GM21529 (cell line): ENCODE data around the gene PDE11A.
A peak's percentile ranks its signal among the peaks of the same experiment; 100 is the strongest.

Experiments used
- ATAC-seq: cut with Tn5 transposase; IDR thresholded peaks from one replicate; pipeline ENCODE4 v1.9.1; 2021; ENCODE audit not compliant: unreplicated experiment

PDE11A gene

DNA sequence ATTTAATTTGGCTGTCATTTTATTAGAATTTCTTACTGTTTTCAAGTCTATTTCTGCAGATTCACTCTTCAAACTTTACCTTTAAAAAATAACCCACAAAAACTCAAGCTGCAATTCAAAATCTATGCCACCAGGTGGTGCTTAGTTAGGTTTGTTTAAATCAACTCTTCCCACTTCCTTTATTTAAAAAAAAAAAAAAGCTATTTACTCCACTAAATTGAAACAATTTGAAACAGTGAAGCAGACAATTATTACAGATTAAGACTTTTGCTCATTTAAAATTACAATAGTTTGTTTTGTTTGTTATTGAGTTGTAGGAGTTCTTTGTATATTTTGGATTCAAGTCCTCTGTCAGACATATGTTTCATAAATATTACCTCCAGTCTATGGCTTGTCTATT is 300.0 kb downstream of the PDE11A start:
- no peak for ATAC-seq

- ATAC-seq = no peak
Observed at GRCh38 chr2:177771191-177771590, 301.4 kb downstream of the PDE11A start.

- ATAC-seq = no peak
Observed at GRCh38 chr2:177767768-177768167, 304.8 kb downstream of the PDE11A start.

DNA sequence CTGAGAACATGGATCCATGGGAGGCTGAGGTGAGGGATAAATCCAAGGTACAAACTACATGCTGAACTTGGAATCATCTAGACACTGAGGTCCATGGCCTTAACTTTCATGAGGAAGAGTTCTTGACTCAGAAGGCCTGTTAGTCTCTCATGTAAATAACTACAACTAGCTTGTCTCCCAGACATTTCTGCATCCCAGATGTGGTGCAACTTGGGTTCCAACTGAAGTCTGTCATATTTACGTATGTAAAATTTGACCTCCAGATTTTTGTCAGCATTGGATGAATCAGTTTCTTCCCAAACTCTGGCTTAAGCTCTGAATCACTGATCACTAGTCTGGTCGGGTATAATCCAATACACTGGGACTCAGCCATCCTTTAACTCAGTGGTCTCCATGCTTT is 306.9 kb downstream of the PDE11A start:
- no peak for ATAC-seq

DNA sequence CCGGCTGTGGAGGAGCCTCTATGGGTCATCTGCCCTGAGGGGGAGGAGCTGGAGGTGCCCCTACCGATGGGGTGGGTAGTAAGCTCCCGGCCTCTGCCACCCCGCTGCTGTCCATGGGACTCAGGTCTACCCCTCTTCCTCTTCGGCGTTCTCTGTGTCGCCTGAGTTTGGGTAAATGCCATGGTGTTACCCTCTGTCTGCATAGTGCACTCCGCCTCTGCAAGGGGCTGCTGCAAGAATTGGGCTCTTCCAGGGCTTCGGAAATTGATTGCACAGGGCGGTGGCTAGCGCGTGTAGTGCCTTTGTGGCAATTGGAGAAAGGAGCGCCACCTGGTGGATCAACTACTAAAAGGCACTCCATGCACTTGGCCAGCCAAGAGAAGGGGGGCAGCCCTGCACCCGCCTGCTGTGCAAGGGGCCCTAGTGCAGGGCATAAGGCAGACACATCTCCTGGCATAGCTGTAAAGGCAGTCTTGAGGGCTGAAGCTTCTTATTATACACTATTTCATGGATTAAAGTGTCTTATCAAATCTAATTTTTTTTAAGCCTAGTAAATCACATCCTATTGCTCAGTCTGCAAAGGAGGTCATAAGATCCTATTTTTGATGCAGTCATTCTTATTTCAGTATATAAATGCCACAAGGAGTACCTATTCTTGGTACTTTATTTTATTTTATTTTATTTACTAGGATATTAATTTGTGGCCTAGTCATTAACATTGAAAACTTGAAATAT is 308.9 kb downstream of the PDE11A start:
- ATAC-seq = peak; percentile 99

DNA sequence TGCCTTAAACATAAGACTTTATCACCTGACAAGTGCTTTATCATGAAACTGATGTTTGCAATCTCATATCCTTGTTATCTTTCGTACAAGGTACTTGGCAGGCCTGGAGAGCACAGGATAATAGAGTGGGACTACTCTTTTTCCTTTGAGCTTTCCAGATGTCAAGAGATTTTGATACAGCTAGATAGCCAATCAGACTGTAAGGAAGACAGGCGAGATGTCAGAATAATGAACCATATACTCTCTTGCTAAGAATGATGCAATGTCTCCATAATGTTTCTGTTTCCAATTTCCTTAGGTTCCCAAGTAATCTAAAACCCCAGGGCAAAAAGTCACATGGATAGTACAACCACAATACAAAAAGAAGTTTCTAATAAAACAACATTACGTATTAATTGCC is 313.1 kb downstream of the PDE11A start:
- ATAC-seq = no peak

GRCh38 chr2:177758591-177759371 is 313.8 kb downstream of the PDE11A start:
- no peak for ATAC-seq

GRCh38 chr2:177756336-177756735 is 316.2 kb downstream of the PDE11A start:
- ATAC-seq = no peak

GRCh38 chr2:177754492-177754873 is 318.1 kb downstream of the PDE11A start:
- no peak for ATAC-seq

GRCh38 chr2:177753682-177754491 is 318.7 kb downstream of the PDE11A start:
- ATAC-seq = no peak

- ATAC-seq = no peak
Observed at GRCh38 chr2:177748360-177748759, 324.2 kb downstream of the PDE11A start.

DNA sequence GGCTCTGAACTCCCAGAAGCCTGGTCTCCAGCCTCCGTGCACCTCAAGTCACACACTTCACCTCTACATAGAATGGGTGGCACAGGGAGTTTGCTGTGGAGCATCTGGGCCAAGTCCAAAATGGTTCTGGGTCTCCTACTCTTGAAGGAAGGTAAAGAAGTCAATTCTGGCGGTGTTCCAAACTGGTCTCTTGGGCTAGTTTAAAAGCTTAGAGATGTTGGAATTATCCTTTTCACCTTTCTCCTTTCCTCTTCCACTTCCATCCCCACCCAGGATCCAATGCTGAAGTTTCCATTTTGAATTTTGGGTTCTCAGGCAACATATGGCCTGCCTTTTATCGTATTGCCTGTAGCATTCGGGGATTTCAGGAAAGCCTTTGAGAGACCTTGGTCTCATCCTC is 325.2 kb downstream of the PDE11A start:
- ATAC-seq = no peak

GRCh38 chr2:177746358-177746757 is 326.2 kb downstream of the PDE11A start:
- no peak for ATAC-seq

GRCh38 chr2:177745531-177745930 is 327.0 kb downstream of the PDE11A start:
- no peak for ATAC-seq

DNA sequence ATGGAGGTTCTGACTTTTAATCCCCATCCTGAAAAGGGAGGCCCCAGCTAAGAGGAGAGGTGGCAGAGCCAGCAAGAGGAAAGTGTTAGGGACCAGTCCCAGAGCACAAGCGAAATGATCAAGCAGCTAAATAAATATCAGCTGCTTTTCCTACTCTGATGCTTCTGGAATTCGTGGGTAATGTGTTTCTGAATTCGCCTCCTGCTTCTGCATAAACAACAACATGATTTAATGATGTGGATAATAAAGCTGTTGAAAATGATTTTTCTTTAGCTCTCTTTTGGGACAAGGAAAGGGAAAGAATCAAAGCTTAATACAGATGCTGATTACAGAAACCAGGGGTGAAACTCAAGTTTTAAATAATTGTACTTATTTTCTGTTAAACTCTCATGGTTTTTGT is 329.7 kb downstream of the PDE11A start:
- no peak for ATAC-seq

DNA sequence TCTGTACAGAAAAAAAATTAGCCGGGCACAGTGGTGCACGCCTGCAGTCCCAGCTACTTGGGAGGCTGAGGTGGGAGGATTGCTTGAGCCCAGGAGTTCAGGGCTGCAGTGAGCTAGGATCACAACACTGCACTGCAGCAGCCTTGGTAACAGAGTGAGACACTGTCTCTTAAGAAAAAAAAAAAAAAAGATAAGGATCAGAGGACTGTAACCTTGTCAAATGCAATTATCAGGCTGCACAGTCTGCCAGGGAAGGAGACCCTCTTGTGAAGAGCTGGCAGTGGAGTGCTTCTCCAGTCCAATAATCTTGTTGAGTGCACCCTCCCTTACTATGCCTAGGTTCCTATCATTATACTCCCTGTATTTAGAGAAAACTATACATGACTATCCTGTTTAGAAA is 330.7 kb downstream of the PDE11A start:
- ATAC-seq = no peak

GRCh38 chr2:177740700-177741099 is 331.9 kb downstream of the PDE11A start:
- ATAC-seq = no peak

DNA sequence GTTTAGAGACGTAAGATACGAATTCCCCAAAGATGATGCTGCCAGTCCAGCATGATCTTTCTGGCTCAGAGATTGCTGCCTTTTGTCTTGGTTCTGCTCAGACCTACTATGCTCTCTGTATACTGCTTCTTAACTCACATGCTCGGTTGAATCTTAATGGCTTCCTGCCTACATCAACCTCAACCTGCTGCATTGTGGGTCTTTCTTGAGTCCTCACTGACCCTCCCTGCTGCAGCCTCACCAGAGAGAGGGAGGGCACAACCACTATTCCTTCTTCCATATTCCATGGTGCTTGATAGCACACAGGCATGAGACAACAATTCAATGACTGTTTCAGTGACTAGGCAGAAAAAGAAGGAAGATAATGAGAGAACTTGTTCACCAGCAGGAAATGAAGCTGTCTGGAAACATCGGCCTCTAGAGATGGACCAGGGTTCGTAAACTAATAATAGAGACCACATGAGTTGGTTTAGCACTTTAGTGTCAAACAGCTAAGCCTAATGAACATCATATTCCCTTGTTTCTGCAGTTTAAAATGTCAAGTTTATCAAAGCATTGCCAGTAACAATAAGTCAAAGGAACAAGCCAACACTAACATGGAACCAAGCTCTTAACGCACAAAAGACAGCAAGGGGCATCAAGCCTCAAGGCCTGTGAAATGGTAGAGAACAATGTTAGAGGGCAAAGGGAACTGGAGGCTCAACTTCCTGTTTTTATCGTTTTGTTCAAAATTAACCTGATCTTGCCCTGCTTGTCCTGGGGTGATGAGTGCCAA is 333.9 kb downstream of the PDE11A start:
- ATAC-seq = no peak

DNA sequence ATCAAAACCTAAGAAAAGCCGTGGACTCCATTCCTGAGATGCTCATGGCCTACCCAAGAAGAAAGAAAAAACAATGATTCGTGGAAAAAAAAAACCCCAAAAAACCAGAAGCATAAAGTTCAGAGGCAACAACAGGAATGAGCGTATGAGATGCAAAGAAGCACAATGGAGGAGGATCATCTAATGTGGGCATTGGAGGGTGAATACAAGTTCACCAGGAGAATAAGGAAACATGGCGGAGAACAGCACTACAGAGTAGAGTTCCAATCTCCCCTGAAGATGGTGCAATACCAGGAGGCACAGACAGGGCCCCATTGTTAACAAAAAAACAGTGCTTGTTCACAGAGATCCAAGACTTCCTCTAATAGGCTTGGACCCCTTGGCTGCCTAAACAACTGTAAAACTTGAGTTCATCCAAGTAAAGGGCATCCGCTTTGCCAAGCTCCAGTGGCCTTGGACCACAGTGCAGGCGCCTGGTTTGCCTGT is 337.2 kb downstream of the PDE11A start:
- no peak for ATAC-seq

- ATAC-seq = no peak
Observed at GRCh38 chr2:177733322-177733855, 339.2 kb downstream of the PDE11A start.

DNA sequence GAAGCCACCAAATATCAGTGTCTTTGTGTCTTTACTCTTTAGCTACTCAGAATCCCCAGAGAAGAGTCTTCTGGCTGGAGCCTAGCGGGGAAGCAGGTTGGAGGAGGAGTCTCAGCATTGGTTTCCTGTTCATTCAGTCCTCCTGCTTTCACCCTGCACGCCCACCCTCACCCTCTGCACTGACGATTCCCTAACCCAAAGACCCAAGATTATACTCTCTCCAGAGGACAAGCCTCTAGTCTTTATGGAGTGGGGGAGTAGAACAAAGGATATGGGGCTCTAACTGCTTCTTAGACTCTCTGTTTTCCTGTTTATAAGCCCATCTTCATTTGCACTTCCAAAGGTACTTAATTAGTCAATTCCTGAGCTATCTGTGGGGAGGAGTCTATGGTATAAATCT is 341.2 kb downstream of the PDE11A start:
- no peak for ATAC-seq
